Activated CD4-positive, alpha-beta T cell treated with anti-CD3 and anti-CD28 coated beads, Interleukin-10, Interleukin-2, amounts not matched to agents 100 ng/mL and 50 ng/mL, durations not matched to agents 16 hours and 8 hours (primary cell): ENCODE results near the gene SRPRA.
A peak's percentile ranks its signal among the peaks of the same experiment; 100 is the strongest.
"Not testable (repeated sequence)": the region's sequence is repeated elsewhere in the genome, so short reads cannot be mapped to it uniquely, and the experiment has no call there.

ENCODE experiments used
- DNase-seq: peaks from one replicate; pipeline ENCODE4 v3.0.0-alpha.2; 2020

Gene SRPRA

GRCh38 chr11:126282736-126283591 is 14.3 kb upstream of the SRPRA start, which contains the start of gene TIRAP:
TIRAP (plus strand) TSS chr11:126283093; CDS start chr11:126290895, 7,802 bp downstream.
- peak; percentile 67 for DNase-seq

GRCh38 chr11:126282361-126282735 is 13.7 kb upstream of the SRPRA start:
- DNase-seq, result peak; percentile 39

DNA sequence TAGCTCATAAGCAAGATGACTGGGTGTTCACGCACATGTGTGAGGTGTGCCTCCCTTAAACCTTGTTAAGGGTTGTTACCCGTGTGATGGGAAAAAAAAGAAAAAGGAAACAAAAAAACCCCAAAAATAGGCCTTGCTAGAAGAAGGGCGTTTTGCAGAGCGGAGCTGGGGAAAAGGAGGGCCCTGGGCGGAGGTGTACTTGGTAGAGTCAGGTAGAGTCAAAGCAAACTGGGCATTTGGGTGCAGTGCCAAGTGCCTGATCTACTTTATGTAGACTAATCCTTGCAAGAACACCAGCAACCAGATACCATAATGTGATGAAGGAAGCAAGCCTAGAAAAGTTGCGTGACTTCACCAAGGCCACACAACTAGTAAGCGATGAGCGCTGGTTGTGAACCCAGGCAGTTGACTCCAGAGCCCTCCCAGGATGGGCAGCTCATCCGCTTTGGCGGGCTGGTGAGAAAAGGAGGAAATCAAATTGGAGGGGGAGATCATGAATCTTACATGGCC is 13.0 kb upstream of the SRPRA start:
- no peak for DNase-seq

DNA sequence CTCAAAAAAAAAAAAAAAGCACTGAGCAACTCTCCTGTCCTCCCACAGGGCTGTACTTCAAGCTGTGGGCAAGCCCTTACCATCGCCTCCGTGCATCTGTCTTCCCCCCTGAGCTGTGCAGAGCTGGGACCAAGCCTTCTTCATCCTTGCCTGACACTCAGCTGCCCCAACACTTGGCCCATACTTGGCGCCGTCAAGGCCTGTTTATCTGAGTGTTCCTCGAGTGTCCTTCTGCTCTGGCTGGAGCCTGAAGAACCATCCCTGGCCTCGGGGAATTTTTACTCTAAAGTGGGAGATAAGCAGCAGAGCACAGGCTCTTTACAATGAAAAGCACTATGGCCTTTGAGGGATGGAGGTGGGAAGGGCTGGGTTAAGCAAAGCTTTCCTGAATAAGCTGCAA is 12.6 kb upstream of the SRPRA start:
- DNase-seq, result no peak

DNA sequence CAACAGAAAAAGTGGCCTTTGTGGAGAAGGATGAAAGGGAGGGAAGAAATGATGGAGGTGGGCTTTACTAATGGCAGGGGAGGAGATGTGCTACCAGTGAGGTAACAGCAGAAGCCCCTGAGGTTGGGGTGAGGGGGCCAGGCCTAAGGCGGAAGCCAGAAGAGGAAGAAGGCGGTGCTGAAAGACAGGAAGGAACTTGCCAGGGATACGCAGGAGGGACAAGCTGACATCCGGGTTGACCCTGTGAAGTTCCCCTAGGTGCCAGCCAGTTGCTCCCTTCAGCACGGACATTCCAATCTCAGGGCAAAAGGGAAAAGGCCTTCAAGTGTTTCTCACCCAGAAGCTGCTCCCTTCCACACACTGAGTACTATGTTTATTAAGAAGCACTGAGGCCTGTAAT is 11.9 kb upstream of the SRPRA start:
- no peak for DNase-seq

GRCh38 chr11:126279191-126279590 is 10.5 kb upstream of the SRPRA start:
- no peak for DNase-seq

DNA sequence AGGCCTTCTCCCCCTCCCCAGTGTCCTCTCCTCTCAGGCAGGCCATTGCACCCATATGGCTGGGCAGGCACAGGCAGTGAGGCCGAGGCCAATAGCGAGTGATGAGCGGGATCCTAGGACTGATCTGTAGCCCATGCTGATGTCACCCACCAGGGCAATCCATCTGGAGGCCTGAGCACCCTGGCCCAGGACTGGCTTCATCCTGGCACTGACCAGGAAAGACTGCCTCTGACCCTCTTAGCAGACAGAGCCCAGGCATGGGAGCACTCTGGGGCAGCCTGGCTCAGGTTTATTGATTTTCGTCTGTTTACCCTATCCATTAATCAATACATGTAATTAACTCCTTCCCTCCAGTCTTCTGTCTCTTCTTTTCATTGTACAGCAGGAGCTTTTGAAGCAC is 9.1 kb upstream of the SRPRA start:
- DNase-seq, result no peak

DNA sequence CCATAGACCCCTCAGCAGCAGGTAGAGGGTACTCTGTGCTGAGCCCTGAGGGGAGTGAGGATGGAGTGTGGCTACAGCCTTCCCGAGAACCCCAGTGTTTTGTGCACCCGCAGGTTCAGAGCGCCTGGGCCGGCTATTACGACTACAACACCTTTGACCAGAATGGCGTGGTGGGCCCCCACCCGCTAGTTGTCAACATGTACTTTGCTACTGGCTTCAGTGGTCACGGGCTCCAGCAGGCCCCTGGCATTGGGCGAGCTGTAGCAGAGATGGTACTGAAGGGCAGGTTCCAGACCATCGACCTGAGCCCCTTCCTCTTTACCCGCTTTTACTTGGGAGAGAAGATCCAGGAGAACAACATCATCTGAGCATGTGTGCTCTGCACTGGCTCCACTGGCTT is 8.6 kb upstream of the SRPRA start:
- no peak for DNase-seq

DNA sequence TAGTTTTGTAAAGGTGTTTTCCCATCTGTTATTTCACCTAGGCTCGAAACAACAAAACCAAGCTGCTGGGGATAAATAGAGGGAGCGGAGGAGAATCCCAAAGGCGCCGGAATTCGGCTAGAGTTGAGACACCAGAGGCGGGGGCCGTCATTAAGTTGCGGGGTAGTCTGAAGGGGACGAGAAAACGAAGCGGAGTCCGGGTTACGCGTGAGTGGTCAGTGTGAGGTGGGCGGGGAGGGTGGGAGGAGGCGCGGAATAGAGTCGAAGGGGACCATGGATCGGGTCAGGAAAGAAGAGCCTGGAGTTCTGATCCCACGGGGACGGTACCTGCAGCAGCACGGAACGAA is 361 bp downstream of the SRPRA start:
- no peak for DNase-seq

DNA sequence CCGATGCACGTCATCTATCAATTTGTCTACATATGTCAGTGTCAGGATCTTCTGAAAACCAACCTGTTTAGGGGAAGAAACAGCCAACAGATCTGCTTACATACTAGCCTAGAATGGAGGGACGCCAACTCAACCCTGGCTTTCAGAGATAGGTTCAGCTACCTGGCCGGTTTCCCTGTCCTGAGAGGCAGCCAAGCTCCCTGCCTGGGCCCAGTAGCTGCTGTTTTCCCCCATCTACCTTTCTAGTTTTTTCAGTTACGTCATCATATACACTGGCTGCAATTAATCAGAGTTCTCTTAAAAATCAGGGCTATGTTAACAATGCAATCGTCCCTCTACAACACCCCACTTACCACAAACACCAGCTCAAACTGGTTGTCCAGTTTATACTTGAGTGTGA is 1.0 kb downstream of the SRPRA start:
- DNase-seq, result no peak

- no peak for DNase-seq
These were observed 2.9 kb downstream of the SRPRA start for GRCh38 chr11:126265811-126266210.

- no peak for DNase-seq
These were observed 5.2 kb downstream of the SRPRA start for GRCh38 chr11:126263489-126263888.

DNA sequence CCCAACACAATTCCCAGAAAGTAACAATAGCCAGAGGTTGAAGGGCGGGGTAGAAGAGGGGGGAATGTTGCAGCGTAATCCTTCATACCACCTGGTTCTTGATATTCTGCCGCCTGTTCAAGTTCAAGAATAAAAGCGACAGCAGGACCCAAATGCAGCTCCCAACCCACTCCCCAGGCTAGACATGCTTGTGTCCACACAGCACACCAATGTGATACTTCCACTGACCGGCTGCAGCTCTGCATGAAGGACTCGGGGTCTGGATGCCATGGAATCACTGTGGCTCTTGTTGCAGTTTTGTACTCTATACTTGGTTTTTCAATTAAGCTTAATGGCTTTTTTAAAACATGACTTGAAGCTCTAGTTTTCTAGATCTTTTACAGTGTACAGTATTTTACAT is 6.5 kb downstream of the SRPRA start:
- DNase-seq, result no peak

GRCh38 chr11:126257764-126258163 is 10.9 kb downstream of the SRPRA start:
- no peak for DNase-seq

DNA sequence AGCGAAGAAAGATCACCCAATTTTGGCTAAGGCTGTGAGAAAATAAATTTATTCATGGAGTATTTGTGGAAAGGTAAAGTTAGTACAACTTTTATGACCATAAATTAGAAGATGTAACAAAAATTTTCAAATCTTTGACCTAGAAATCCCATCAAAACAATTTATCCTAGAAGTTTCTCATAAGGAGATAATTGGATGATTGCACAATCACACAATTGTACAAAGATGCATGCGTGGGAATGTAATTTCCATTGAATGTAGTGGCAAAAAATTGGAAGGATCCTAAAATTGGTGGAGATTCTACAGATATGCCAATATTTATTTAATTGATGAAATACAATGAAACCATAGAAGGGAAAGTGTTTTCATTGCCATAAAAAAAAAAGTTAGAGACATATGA is 11.6 kb downstream of the SRPRA start:
- no peak for DNase-seq

- no peak for DNase-seq
These were observed 12.5 kb downstream of the SRPRA start for GRCh38 chr11:126256216-126256615.

DNA sequence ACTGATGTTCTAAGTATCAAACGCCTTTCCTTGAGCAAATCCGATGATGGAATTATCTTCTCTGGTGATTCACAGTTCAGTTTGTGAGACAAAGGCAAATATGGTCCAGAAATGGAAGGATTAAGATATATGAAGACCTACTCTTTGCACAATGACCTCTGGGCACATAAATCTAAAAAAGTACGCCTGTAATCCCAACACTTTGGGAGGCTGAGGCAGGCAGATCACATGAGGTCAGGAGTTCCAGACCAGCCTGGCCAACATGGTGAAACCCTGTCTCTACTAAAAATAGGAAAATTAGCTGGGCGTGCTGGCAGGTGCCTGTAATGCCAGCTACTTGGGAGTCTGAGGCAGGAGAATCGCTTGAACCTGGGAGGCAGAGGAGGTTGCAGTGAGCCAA is 13.2 kb downstream of the SRPRA start:
- DNase-seq, result not testable (repeated sequence)

- DNase-seq, result no peak
These were observed 13.9 kb downstream of the SRPRA start for GRCh38 chr11:126254819-126255218.

DNA sequence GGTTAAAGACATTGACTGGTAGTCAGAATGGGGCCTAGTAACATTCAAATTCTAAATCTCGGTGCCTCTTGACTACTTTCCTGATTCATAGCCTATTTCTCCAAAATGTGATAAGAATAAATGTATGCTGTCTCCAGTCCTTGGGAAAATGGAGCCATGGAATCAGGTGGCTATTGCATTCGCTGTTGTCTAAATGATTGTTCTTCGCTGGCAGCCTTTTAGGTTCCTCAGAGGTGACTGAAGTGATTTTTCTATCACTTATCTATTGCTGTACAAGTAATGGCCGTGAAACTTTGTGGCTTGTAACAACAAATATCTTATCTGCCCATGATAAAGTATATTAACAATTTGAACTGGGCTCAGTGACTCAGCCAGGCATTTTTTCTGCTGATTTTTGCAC is 15.4 kb downstream of the SRPRA start:
- DNase-seq, result no peak

- no peak for DNase-seq
These were observed 22.1 kb downstream of the SRPRA start for GRCh38 chr11:126246636-126247035.

DNA sequence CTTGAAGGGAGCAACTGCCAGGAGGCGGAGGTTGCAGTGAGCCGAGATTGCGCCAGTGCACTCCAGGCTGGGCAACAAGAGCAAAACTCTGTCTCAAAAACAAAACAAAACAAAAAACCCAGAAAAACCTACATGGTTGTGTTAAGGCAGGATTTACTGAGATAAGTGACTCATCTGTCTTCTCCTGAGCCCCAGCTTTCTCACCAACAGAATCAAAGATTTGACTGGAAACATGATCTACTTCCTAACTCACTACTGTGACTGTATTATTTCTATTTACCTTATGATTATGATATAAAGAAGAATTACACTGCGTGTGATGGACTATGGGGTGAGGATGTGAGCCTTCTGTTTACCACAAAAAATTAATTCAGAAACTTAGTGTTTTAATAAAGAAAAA is 35.3 kb downstream of the SRPRA start:
- no peak for DNase-seq

- no peak for DNase-seq
These were observed 36.0 kb downstream of the SRPRA start for GRCh38 chr11:126232683-126233082.

GRCh38 chr11:126231725-126232459 is 36.8 kb downstream of the SRPRA start:
- no peak for DNase-seq

DNA sequence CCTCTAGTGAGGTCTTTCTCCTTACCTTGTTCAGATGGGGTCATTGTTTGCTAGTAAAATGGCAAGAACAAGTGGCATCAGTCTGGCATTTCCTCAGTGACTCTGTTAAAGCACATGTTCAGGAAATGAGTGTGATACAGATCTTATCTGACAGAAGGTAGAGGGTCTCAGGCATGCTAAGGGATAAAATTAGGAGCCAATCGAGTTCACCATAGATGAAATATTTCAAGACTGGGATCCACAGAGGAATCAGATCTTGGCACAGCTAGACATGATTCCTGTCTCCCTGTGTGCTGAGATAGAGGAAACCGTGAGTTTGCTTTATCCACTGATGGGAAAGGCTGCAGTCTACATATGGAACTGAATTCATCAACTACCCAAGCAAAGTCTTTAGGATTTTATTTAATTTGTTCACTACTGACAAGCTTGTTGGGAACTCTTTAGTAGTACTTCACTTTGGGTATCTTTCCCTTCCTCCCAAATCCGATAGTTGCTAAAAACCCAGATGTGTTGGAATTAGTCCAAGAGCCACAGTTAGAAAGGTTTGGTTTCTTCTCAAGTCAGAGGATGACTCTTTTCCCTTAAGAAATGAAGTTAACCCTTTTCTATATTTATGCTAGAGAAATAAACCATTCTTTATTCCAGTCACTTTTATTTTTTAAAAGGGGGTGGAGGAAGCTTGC is 38.7 kb downstream of the SRPRA start:
- no peak for DNase-seq
